ENCODE data around the gene RND2.
"Not testable (repeated sequence)": the region's sequence is repeated elsewhere in the genome, so short reads cannot be mapped to it uniquely, and the experiment has no call there.

Gene RND2

GRCh38 chr17:43024407-43025289, at the start of gene RND2:
RND2 (plus strand) TSS chr17:43025231; CDS start chr17:43025348, 117 bp downstream.
- H3K27me3 ChIP-seq (replicated peaks; ENCODE audit: control insufficient read depth, insufficient read depth, low read length): peaks cover 1% of the 10 kb centered on the region; the same call in 1 of the 2 replicates
- DNase-seq (ENCODE audit: extremely low read depth, insufficient read length): peak; percentile 73
- peak; percentile 78 for TF ChIP-seq CTCF (IDR thresholded peaks at IDR 0.05; ENCODE audit: insufficient read depth, low read length, poor library complexity, severe bottlenecking)
- H3K4me3 ChIP-seq (replicated peaks; ENCODE audit: low read depth, low read length): peak within 1 kb of the TSS; percentile 56
- no peaks in the 10 kb centered on the region for H3K36me3 ChIP-seq (ENCODE audit: control insufficient read depth, insufficient read depth, low read length)

- TF ChIP-seq CTCF (IDR thresholded peaks at IDR 0.05; ENCODE audit: insufficient read depth, low read length, poor library complexity, severe bottlenecking): no peak
- DNase-seq (ENCODE audit: extremely low read depth, insufficient read length): no peak
- H3K36me3 ChIP-seq (ENCODE audit: control insufficient read depth, insufficient read depth, low read length): no peaks in the 10 kb centered on the region
- no peak overlapping the region for H3K4me3 ChIP-seq (replicated peaks; ENCODE audit: low read depth, low read length)
- H3K27me3 ChIP-seq (replicated peaks; ENCODE audit: control insufficient read depth, insufficient read depth, low read length): no peaks in the 10 kb centered on the region
Measured at GRCh38 chr17:42975265-42975664, 49.8 kb upstream of the RND2 start.

GRCh38 chr17:42975701-42976100, 49.3 kb upstream of the RND2 start:
- not testable (repeated sequence) for H3K4me3 ChIP-seq (replicated peaks; ENCODE audit: low read depth, low read length); H3K27me3 ChIP-seq (replicated peaks; ENCODE audit: control insufficient read depth, insufficient read depth, low read length); DNase-seq (ENCODE audit: extremely low read depth, insufficient read length); H3K36me3 ChIP-seq (ENCODE audit: control insufficient read depth, insufficient read depth, low read length)

GRCh38 chr17:42979511-42980273, 45.3 kb upstream of the RND2 start, which contains the start of gene PTGES3L:
PTGES3L (minus strand) TSS chr17:42980080; CDS start chr17:42980053, 27 bp downstream.
- no peak for TF ChIP-seq CTCF (IDR thresholded peaks at IDR 0.05; ENCODE audit: insufficient read depth, low read length, poor library complexity, severe bottlenecking)
- no peak for DNase-seq (ENCODE audit: extremely low read depth, insufficient read length)

GRCh38 chr17:42980274-42980765, 44.7 kb upstream of the RND2 start, which contains the start of gene RUNDC1:
RUNDC1 (plus strand) TSS chr17:42980565; CDS start chr17:42980577, 12 bp downstream.
- no peak for TF ChIP-seq CTCF (IDR thresholded peaks at IDR 0.05; ENCODE audit: insufficient read depth, low read length, poor library complexity, severe bottlenecking)
- Histone ChIP-seq H3K36me3 (ENCODE audit: control insufficient read depth, insufficient read depth, low read length) (no peaks in the 10 kb centered on the region), H3K4me3 (replicated peaks; ENCODE audit: low read depth, low read length) (peak within 1 kb of the TSS; percentile 94), H3K27me3 (replicated peaks; ENCODE audit: control insufficient read depth, insufficient read depth, low read length) (no peaks in the 10 kb centered on the region)
- DNase-seq (ENCODE audit: extremely low read depth, insufficient read length): peak; percentile 91

More at GRCh38 chr17:42979511-42980273, 45.3 kb upstream of the RND2 start, which contains the start of gene PTGES3L:
- H3K36me3 ChIP-seq (ENCODE audit: control insufficient read depth, insufficient read depth, low read length): no peaks in the 10 kb centered on the region
- H3K27me3 ChIP-seq (replicated peaks; ENCODE audit: control insufficient read depth, insufficient read depth, low read length): no peaks in the 10 kb centered on the region
- H3K4me3 ChIP-seq (replicated peaks; ENCODE audit: low read depth, low read length): peak within 1 kb of the TSS; percentile 94
